ENCODE results near the gene C1orf159.

GRCh38 chr1:1119272-1119890 lies 3.5 kb upstream of the C1orf159 start:
- TF ChIP-seq GABPA (IDR thresholded peaks at IDR 0.05; ENCODE audit: low read depth) (no peak), POLR2AphosphoS5 (IDR thresholded peaks at IDR 0.05; ENCODE audit: low read depth) (no peak), CTCF (IDR thresholded peaks at IDR 0.05; ENCODE audit: insufficient read depth, low read length) (no peak), REST (IDR thresholded peaks at IDR 0.05; ENCODE audit: insufficient replicate concordance, low read depth) (no peak)
